Measurements from ENCODE around the gene CA6. TPM values are rescaled to one million over a fixed set of nuclear protein-coding genes. Genes with fewer than 3 reads are reported as not detected.
"Not testable (repeated sequence)": the region's sequence is repeated elsewhere in the genome, so short reads cannot be mapped to it uniquely, and the experiment has no call there.

CA6 gene
- total RNA-seq, 2 donors from 2014 or later, result not detected

DNA sequence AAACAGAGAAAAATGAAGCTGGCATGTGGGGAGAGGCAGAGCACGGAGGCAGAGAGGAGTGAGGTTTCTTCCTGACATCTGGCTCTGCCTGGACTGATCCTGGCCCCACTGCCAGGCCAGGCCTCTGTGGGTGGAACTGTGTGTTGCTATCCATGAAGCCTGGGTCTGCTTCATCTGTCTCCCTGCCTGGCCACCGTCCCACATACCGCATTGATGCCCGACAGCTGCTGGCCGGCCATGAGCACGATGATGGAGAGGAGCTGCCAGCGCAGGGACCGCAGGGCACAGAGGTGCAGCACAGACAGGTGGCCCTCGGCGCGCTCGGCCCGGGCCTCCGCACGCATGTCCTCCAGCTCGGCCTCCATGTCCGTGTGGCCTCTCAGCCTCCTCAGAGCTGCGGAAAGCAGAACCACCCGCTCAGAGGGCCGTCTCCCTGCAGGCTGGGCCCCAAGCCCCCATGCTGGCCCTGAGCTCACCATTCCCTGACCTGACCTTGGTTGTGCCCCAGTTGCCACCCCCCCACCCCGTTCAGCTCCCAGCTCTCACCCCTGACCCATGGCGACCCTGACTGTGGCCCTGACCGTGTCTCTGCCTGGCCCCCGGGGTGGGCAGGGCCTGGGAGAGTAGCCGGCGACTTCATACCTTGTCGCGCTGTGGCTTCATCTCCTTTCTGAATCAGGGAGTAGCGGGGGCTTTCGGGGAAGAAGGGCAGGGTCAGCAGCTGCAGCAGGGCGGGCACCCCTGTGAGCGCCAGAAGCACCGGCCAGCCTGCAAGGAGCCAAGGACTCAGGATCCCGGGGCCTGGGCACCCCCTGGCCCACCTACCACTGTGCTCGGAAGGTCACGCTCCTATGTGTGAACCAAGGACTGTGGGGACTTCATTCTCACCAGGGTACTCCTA is 69.1 kb downstream of the CA6 start:
- Histone ChIP-seq H3K36me3 (no peaks in the 10 kb centered on the region), H3K27me3 (no peaks in the 10 kb centered on the region), H3K9me3 (no peaks in the 10 kb centered on the region), H3K4me1 (no peaks in the 10 kb centered on the region), H3K4me3 (no peak overlapping the region), H3K9ac (ENCODE audit: low read depth in 2 of 2, low read length in 2 of 2) (no peak overlapping the region), H3K27ac (no peak overlapping the region)
- TF ChIP-seq, protein P1, sequence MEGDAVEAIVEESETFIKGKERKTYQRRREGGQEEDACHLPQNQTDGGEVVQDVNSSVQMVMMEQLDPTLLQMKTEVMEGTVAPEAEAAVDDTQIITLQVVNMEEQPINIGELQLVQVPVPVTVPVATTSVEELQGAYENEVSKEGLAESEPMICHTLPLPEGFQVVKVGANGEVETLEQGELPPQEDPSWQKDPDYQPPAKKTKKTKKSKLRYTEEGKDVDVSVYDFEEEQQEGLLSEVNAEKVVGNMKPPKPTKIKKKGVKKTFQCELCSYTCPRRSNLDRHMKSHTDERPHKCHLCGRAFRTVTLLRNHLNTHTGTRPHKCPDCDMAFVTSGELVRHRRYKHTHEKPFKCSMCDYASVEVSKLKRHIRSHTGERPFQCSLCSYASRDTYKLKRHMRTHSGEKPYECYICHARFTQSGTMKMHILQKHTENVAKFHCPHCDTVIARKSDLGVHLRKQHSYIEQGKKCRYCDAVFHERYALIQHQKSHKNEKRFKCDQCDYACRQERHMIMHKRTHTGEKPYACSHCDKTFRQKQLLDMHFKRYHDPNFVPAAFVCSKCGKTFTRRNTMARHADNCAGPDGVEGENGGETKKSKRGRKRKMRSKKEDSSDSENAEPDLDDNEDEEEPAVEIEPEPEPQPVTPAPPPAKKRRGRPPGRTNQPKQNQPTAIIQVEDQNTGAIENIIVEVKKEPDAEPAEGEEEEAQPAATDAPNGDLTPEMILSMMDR (IDR thresholded peaks at IDR 0.05), result no peak
- no peak for DNase-seq
- intact Hi-C loops (cut with DNase I), result no loop called here

DNA sequence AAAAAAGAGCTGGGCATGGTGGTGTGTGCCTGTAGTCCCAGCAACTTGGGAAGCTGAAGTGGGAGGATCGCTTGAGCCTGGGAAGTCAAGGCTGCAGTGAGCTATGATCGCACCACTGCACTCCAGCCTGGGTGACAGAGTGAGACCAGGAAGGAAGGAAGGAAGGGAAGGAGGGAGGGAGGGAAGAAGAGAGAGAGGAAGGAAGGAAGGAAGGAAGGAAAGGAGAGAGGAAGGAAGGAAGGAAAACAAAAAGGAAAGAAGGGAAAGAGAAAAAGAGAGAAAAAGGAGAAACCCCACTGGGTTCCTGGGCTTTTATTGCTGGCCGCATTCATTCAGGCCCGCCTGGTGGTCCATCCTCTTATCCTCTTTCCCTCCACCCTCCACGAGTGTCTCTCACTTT is 70.8 kb downstream of the CA6 start:
- DNase-seq, result no peak
- no peaks in the 10 kb centered on the region for H3K27me3 ChIP-seq
- no peak overlapping the region for H3K4me3 ChIP-seq
- H3K9me3 ChIP-seq, result no peaks in the 10 kb centered on the region
- H3K27ac ChIP-seq, result no peak overlapping the region
- intact Hi-C loops (cut with DNase I), result no loop called here
- TF ChIP-seq, protein P1 (IDR thresholded peaks at IDR 0.05), result no peak
- H3K9ac ChIP-seq (ENCODE audit: low read depth in 2 of 2, low read length in 2 of 2), result no peak overlapping the region
- H3K4me1 ChIP-seq, result no peaks in the 10 kb centered on the region
- H3K36me3 ChIP-seq, result no peaks in the 10 kb centered on the region

- no peaks in the 10 kb centered on the region for H3K36me3 ChIP-seq
- no peak overlapping the region for H3K4me3 ChIP-seq
- no peak overlapping the region for H3K9ac ChIP-seq (ENCODE audit: low read depth in 2 of 2, low read length in 2 of 2)
- H3K4me1 ChIP-seq, result no peaks in the 10 kb centered on the region
- H3K9me3 ChIP-seq, result no peaks in the 10 kb centered on the region
- no peaks in the 10 kb centered on the region for H3K27me3 ChIP-seq
- intact Hi-C loops (cut with DNase I), result no loop called here
- no peak overlapping the region for H3K27ac ChIP-seq
- TF ChIP-seq, protein P1 (IDR thresholded peaks at IDR 0.05), result no peak
- no peak for DNase-seq
Measured at GRCh38 chr1:9018333-9018732, 72.7 kb downstream of the CA6 start.

DNA sequence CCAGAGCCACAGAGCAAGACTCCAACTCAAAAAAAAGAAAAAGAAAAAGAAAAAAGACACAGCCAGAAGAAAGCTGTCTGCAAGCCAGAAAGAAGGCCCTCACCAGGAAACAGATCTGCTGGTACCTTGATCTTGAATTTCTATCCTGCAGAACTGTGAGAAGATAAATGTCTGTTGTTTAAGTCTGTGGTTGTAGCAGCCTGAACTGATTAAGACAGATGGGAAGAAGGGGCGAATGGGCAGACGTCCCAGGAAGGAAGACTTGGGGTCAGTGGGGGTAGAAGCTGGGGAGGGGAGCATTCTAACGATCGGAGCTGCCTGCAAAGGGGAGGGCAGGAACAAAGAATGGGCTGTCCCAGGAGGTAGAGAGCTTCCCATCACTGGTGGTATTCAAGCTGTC is 74.2 kb downstream of the CA6 start:
- H3K4me3 ChIP-seq, result no peak overlapping the region
- no peaks in the 10 kb centered on the region for H3K4me1 ChIP-seq
- no peaks in the 10 kb centered on the region for H3K27me3 ChIP-seq
- intact Hi-C loops (cut with DNase I), result no loop called here
- no peaks in the 10 kb centered on the region for H3K36me3 ChIP-seq
- DNase-seq, result no peak
- H3K9me3 ChIP-seq, result no peaks in the 10 kb centered on the region
- no peak overlapping the region for H3K27ac ChIP-seq
- H3K9ac ChIP-seq (ENCODE audit: low read depth in 2 of 2, low read length in 2 of 2), result no peak overlapping the region
- TF ChIP-seq, protein P1 (IDR thresholded peaks at IDR 0.05), result no peak

DNA sequence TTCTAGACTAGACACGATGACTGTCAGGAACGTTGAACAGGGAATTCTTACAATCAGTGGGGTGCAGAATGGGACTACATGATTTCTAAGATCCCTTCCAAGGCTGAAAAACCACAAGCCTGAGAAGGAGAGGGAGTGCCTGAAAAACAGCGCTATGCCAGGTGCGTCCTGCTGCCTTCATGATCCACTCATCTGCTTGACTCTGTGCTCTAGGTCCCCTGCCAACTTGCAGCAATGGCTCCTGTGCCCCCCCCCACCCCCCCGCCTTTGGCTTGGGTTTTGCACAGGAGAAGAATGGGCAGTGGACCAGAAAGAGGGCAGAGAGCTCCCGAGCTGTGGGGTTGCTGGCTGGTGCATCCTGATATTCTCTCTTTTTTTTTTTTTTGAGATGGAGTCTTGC is 74.6 kb downstream of the CA6 start:
- no peak overlapping the region for H3K9ac ChIP-seq (ENCODE audit: low read depth in 2 of 2, low read length in 2 of 2)
- H3K27me3 ChIP-seq, result no peaks in the 10 kb centered on the region
- no peak overlapping the region for H3K4me3 ChIP-seq
- no peaks in the 10 kb centered on the region for H3K9me3 ChIP-seq
- no peak for DNase-seq
- H3K36me3 ChIP-seq, result no peaks in the 10 kb centered on the region
- TF ChIP-seq, protein P1 (IDR thresholded peaks at IDR 0.05), result no peak
- H3K4me1 ChIP-seq, result no peaks in the 10 kb centered on the region
- H3K27ac ChIP-seq, result no peak overlapping the region
- intact Hi-C loops (cut with DNase I), result no loop called here

GRCh38 chr1:9022026-9022738 is 76.5 kb downstream of the CA6 start:
- not testable (repeated sequence) for H3K9me3 ChIP-seq, DNase-seq, H3K36me3 ChIP-seq

More at GRCh38 chr1:9022026-9022738, 76.5 kb downstream of the CA6 start:
- H3K27ac ChIP-seq; H3K4me1 ChIP-seq; intact Hi-C loops (cut with DNase I); H3K9ac ChIP-seq (ENCODE audit: low read depth in 2 of 2, low read length in 2 of 2); H3K27me3 ChIP-seq; H3K4me3 ChIP-seq: not testable (repeated sequence)

Data from colonic mucosa (tissue), 4 donors.